ENCODE measurements around the gene CMSS1. TPM values are rescaled to one million over a fixed set of nuclear protein-coding genes. Genes with fewer than 3 reads are reported as not detected.
A peak's percentile ranks its signal among the peaks of the same experiment; 100 is the strongest.

Gene CMSS1
- total and polyA plus RNA-seq, 4 donors = 3.8 to 19.5 (median 7.5) TPM

DNA sequence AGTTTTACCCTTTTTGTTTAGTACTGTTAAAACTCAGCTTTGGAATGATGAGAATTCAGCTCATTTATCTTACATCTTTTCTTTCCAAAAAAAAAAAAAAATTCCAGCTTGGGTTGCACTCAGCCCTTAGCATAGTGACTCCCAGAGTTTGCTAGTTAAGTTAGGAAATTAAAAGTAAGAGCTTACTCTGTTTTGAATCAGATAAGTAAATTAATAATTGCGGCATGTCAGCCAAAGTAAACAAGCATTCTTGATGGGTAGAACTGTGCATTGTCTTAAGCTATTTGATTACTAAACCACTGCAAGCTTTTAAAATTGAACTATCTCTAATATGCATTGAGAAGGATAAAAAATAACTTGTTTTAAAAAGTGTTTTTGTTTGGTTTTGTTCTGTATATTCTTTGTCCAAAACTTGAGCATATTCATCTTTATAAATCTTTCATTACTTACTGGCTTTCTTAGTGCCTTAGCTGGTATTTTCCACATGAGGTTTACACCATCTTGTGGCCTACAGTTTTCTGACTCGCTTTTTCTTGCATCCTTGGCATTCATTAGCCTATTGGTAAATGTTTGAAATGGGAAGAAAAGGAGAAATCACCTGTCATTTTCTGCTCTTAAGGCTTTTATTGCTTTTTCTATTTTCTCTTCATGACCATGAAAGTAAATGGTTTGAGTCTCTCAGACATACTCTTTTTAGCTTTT, 189.1 kb downstream of the CMSS1 start:
- WGBS = 53% methylated on average over 2 of the region's 2 CpGs
- TF ChIP-seq, protein P1, sequence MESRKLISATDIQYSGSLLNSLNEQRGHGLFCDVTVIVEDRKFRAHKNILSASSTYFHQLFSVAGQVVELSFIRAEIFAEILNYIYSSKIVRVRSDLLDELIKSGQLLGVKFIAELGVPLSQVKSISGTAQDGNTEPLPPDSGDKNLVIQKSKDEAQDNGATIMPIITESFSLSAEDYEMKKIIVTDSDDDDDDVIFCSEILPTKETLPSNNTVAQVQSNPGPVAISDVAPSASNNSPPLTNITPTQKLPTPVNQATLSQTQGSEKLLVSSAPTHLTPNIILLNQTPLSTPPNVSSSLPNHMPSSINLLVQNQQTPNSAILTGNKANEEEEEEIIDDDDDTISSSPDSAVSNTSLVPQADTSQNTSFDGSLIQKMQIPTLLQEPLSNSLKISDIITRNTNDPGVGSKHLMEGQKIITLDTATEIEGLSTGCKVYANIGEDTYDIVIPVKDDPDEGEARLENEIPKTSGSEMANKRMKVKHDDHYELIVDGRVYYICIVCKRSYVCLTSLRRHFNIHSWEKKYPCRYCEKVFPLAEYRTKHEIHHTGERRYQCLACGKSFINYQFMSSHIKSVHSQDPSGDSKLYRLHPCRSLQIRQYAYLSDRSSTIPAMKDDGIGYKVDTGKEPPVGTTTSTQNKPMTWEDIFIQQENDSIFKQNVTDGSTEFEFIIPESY (IDR thresholded peaks at IDR 0.05) = no peak
- peak; percentile 56 to 67 for TF ChIP-seq RAD21 (IDR thresholded peaks at IDR 0.05)
- no peak for DNase-seq (ENCODE audit: low spot score)
- H3K27me3 ChIP-seq (ENCODE audit: control insufficient read depth in 4 of 4, insufficient read depth in 4 of 4, low read length in 3 of 4) = no peaks in the 10 kb centered on the region
- H3K9ac ChIP-seq (ENCODE audit: low read depth in 1 of 2, low read length in 2 of 2) = no peak overlapping the region
- no peaks in the 10 kb centered on the region for H3K9me3 ChIP-seq (ENCODE audit: control insufficient read depth in 4 of 4, low read length in 3 of 4)
- H3K27ac ChIP-seq (ENCODE audit: low read depth in 1 of 2, low read length in 2 of 2) = no peak overlapping the region
- no peaks in the 10 kb centered on the region for H3K4me1 ChIP-seq (ENCODE audit: control insufficient read depth in 4 of 4, insufficient read depth in 4 of 4, low read length in 3 of 4)
- no peaks in the 10 kb centered on the region for H3K36me3 ChIP-seq (ENCODE audit: control insufficient read depth in 4 of 4, insufficient read depth in 3 of 4, low read depth in 1 of 4, low read length in 3 of 4)
- no peak overlapping the region for H3K4me3 ChIP-seq (ENCODE audit: low read depth in 1 of 3, low read length in 3 of 3)

DNA sequence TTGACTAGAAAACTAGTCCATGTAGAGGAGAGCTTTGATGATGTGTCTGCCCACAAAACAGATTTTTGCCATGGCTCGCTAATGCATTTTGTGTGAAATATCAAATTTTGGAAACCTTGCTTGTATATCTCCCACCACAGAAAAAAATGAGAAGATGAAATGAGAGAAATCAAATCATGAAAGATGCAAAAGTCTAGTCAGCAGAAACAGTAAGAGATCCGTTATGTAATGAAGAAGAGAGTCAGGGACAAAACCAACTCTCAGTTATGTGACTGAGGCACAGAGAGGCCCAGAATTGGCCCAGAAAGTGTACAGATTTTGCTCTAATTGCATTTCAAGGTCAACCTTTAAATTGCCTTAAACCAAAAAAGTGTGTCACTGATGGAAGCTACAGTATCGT, 189.7 kb downstream of the CMSS1 start:
- Histone ChIP-seq H3K27me3 (ENCODE audit: control insufficient read depth in 4 of 4, insufficient read depth in 4 of 4, low read length in 3 of 4) (no peaks in the 10 kb centered on the region), H3K9me3 (ENCODE audit: control insufficient read depth in 4 of 4, low read length in 3 of 4) (no peaks in the 10 kb centered on the region), H3K27ac (ENCODE audit: low read depth in 1 of 2, low read length in 2 of 2) (no peak overlapping the region), H3K9ac (ENCODE audit: low read depth in 1 of 2, low read length in 2 of 2) (no peak overlapping the region), H3K4me1 (ENCODE audit: control insufficient read depth in 4 of 4, insufficient read depth in 4 of 4, low read length in 3 of 4) (no peaks in the 10 kb centered on the region), H3K4me3 (ENCODE audit: low read depth in 1 of 3, low read length in 3 of 3) (no peak overlapping the region), H3K36me3 (ENCODE audit: control insufficient read depth in 4 of 4, insufficient read depth in 3 of 4, low read depth in 1 of 4, low read length in 3 of 4) (no peaks in the 10 kb centered on the region)
- DNase-seq (ENCODE audit: low spot score) = no peak
- TF ChIP-seq, protein P2, sequence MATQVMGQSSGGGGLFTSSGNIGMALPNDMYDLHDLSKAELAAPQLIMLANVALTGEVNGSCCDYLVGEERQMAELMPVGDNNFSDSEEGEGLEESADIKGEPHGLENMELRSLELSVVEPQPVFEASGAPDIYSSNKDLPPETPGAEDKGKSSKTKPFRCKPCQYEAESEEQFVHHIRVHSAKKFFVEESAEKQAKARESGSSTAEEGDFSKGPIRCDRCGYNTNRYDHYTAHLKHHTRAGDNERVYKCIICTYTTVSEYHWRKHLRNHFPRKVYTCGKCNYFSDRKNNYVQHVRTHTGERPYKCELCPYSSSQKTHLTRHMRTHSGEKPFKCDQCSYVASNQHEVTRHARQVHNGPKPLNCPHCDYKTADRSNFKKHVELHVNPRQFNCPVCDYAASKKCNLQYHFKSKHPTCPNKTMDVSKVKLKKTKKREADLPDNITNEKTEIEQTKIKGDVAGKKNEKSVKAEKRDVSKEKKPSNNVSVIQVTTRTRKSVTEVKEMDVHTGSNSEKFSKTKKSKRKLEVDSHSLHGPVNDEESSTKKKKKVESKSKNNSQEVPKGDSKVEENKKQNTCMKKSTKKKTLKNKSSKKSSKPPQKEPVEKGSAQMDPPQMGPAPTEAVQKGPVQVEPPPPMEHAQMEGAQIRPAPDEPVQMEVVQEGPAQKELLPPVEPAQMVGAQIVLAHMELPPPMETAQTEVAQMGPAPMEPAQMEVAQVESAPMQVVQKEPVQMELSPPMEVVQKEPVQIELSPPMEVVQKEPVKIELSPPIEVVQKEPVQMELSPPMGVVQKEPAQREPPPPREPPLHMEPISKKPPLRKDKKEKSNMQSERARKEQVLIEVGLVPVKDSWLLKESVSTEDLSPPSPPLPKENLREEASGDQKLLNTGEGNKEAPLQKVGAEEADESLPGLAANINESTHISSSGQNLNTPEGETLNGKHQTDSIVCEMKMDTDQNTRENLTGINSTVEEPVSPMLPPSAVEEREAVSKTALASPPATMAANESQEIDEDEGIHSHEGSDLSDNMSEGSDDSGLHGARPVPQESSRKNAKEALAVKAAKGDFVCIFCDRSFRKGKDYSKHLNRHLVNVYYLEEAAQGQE (IDR thresholded peaks at IDR 0.05) = no peak
- no peak for TF ChIP-seq FOXA2 (IDR thresholded peaks at IDR 0.05)
- TF ChIP-seq, protein P3, sequence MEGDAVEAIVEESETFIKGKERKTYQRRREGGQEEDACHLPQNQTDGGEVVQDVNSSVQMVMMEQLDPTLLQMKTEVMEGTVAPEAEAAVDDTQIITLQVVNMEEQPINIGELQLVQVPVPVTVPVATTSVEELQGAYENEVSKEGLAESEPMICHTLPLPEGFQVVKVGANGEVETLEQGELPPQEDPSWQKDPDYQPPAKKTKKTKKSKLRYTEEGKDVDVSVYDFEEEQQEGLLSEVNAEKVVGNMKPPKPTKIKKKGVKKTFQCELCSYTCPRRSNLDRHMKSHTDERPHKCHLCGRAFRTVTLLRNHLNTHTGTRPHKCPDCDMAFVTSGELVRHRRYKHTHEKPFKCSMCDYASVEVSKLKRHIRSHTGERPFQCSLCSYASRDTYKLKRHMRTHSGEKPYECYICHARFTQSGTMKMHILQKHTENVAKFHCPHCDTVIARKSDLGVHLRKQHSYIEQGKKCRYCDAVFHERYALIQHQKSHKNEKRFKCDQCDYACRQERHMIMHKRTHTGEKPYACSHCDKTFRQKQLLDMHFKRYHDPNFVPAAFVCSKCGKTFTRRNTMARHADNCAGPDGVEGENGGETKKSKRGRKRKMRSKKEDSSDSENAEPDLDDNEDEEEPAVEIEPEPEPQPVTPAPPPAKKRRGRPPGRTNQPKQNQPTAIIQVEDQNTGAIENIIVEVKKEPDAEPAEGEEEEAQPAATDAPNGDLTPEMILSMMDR (IDR thresholded peaks at IDR 0.05; ENCODE audit: low read depth, low read length, missing input control) = no peak
- TF ChIP-seq, protein P4, sequence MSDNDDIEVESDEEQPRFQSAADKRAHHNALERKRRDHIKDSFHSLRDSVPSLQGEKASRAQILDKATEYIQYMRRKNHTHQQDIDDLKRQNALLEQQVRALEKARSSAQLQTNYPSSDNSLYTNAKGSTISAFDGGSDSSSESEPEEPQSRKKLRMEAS (IDR thresholded peaks at IDR 0.05) = no peak
- WGBS = 96% methylated on average over 3 of the region's 3 CpGs

DNA sequence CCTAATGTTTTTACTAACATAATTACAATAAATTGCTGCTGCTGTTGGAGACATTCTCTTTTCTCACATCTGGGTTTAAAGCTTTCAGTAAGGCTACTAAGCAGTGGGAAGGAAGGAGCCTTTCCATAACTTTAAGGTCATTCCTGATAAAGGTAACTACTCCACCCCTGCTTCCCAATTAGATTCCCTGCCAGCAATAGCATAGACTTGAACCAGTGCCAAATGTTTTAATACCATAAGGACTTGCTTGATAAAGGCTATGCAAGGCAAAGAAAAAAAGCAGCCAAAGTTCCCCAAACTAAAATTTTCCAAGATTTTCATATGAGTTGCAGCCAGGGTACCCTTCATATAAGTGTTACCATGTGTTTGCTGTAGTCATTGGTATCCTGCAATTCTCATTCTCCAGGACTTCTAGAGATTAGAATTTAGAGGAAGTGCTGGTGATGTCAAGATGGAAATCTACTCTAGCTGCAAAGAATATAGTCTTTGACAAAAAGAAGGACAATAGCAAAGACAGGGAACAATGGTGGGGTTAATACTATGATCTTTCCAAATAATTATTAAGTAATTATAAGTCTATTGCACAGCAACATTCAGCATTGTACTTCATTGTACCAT, 190.5 kb downstream of the CMSS1 start:
- no peak for DNase-seq (ENCODE audit: low spot score)
- H3K4me3 ChIP-seq (ENCODE audit: low read depth in 1 of 3, low read length in 3 of 3) = no peak overlapping the region

More for the DNA sequence above, 190.5 kb downstream of the CMSS1 start:
- Histone ChIP-seq H3K27me3 (ENCODE audit: control insufficient read depth in 4 of 4, insufficient read depth in 4 of 4, low read length in 3 of 4) (no peaks in the 10 kb centered on the region), H3K4me1 (ENCODE audit: control insufficient read depth in 4 of 4, insufficient read depth in 4 of 4, low read length in 3 of 4) (no peaks in the 10 kb centered on the region), H3K9me3 (ENCODE audit: control insufficient read depth in 4 of 4, low read length in 3 of 4) (no peaks in the 10 kb centered on the region), H3K9ac (ENCODE audit: low read depth in 1 of 2, low read length in 2 of 2) (no peak overlapping the region), H3K36me3 (ENCODE audit: control insufficient read depth in 4 of 4, insufficient read depth in 3 of 4, low read depth in 1 of 4, low read length in 3 of 4) (no peaks in the 10 kb centered on the region), H3K27ac (ENCODE audit: low read depth in 1 of 2, low read length in 2 of 2) (no peak overlapping the region)
- TF ChIP-seq JUND (IDR thresholded peaks at IDR 0.05) = no peak
- no peak for TF ChIP-seq RAD21 (IDR thresholded peaks at IDR 0.05)
- TF ChIP-seq, protein P3 (IDR thresholded peaks at IDR 0.05; ENCODE audit: low read depth, low read length, missing input control) = no peak
- TF ChIP-seq SP1 (IDR thresholded peaks at IDR 0.05) = no peak
- TF ChIP-seq EGR1 (IDR thresholded peaks at IDR 0.05; ENCODE audit: low read depth in 2 of 2) = no peak
- no peak for TF ChIP-seq FOXA2 (IDR thresholded peaks at IDR 0.05)
- no peak for TF ChIP-seq GABPA (IDR thresholded peaks at IDR 0.05 in 1 of 2, conservative IDR thresholded peaks at IDR 0.05 in 1 of 2)
- TF ChIP-seq, protein P5, sequence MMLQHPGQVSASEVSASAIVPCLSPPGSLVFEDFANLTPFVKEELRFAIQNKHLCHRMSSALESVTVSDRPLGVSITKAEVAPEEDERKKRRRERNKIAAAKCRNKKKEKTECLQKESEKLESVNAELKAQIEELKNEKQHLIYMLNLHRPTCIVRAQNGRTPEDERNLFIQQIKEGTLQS (IDR thresholded peaks at IDR 0.05) = no peak
